Fibroblast of lung (primary cell): ENCODE results near the gene TNNT3. TPM values are rescaled to one million over a fixed set of nuclear protein-coding genes. Genes with fewer than 3 reads are reported as not detected.

Experiments used
- DNase-seq, 2 donors: peaks; one replicate each; pipeline versions ENCODE4 v3.0.0 to v3.0.0-alpha.2; 2010; ENCODE audit warnings: low read depth in 2 of 2
- H2AFZ ChIP-seq: 2 replicates; pipeline ENCODE4 v1.5.1; 2012; ENCODE audit warnings: low read length, control low read depth, inconsistent platforms
- H3K27ac ChIP-seq: 2 replicates; pipeline ENCODE4 v1.5.1; 2011; ENCODE audit warnings: low read length, control low read depth; ENCODE audit not compliant: insufficient read depth
- H3K27me3 ChIP-seq: 2 replicates; pipeline ENCODE4 v1.5.1; 2011; ENCODE audit warnings: mild to moderate bottlenecking, low read length; ENCODE audit not compliant: control insufficient read depth, insufficient read depth
- H3K36me3 ChIP-seq: 2 replicates; pipeline ENCODE4 v1.5.1; 2011; ENCODE audit warnings: low read length; ENCODE audit not compliant: control insufficient read depth, insufficient read depth
- H3K4me1 ChIP-seq: 2 replicates; pipeline ENCODE4 v1.5.1; 2011; ENCODE audit warnings: low read length; ENCODE audit not compliant: control insufficient read depth, insufficient read depth; ENCODE audit errors: extremely low read depth
- H3K4me2 ChIP-seq: 2 replicates; pipeline ENCODE4 v1.5.1; 2011; ENCODE audit warnings: low read length, control low read depth; ENCODE audit not compliant: insufficient read depth; ENCODE audit errors: extremely low read depth
- H3K4me3 ChIP-seq, 4 experiments: fragments of 200-600 bp in 1 of 4; sonication (generic) in 1 of 4; replicated peaks in 1 of 4; 2 replicates each; pipeline ENCODE4 v1.5.1; 2011 to 2016; ENCODE audit warnings: low read length in 4 of 4, low read depth in 3 of 4, mild to moderate bottlenecking in 3 of 4, control low read depth in 2 of 4, inconsistent platforms in 1 of 4, mixed read lengths in 1 of 4; ENCODE audit not compliant: insufficient read depth in 1 of 4; ENCODE audit errors: control extremely low read depth in 1 of 4
- H3K79me2 ChIP-seq: 2 replicates; pipeline ENCODE4 v1.5.1; 2012; ENCODE audit warnings: mild to moderate bottlenecking, low read length, inconsistent platforms; ENCODE audit not compliant: control insufficient read depth, insufficient read depth
- H3K9ac ChIP-seq: 2 replicates; pipeline ENCODE4 v1.5.1; 2011; ENCODE audit warnings: mild to moderate bottlenecking, low read length, control low read depth; ENCODE audit not compliant: insufficient read depth
- H3K9me3 ChIP-seq: 2 replicates; pipeline ENCODE4 v1.5.1; 2012; ENCODE audit warnings: low read depth, low read length; ENCODE audit not compliant: control insufficient read depth, insufficient read depth
- H4K20me1 ChIP-seq: 2 replicates; pipeline ENCODE4 v1.5.1; 2011; ENCODE audit warnings: low read length; ENCODE audit not compliant: control insufficient read depth, insufficient read depth; ENCODE audit errors: extremely low read depth
- CTCF ChIP-seq, 2 donors: IDR thresholded peaks in 1 of 2; conservative IDR thresholded peaks in 1 of 2; 1 replicate in 1 of 2; 2 replicates in 1 of 2; pipeline ENCODE4 v1.5.1; 2011 to 2012; ENCODE audit warnings: low read length in 2 of 2, control low read depth in 1 of 2, inconsistent platforms in 1 of 2, low read depth in 1 of 2, mild to moderate bottlenecking in 1 of 2
- EZH2 ChIP-seq: IDR thresholded peaks from 2 replicates; pipeline ENCODE4 v1.5.1; 2012; ENCODE audit warnings: low read length, control low read depth, mild to moderate bottlenecking; ENCODE audit errors: missing control alignments
- polyA plus RNA-seq, 2 donors: library from polyadenylated mRNA; depleted of rRNA in 1 of 2; stranded (reverse) in 1 of 2; unstranded in 1 of 2; fragments of >200 nt; gene quantifications; 2 replicates each; pipeline ENCODE4 v1.2.1, GENCODE V29; 2011 to 2012; ENCODE audit warnings: missing spikeins in 1 of 2
- total RNA-seq: library from RNA; depleted of rRNA; stranded (reverse); fragments of >200 nt; gene quantifications from 2 replicates; pipeline ENCODE4 v1.2.1, GENCODE V29; 2014

The TNNT3 gene
- total and polyA plus RNA-seq, 2 donors (not counting 1 experiment from before 2014, with no cell fraction given): not detected

- H3K4me2 ChIP-seq: no peak overlapping the region
- H3K27ac ChIP-seq: no peak overlapping the region
- DNase-seq: no peak
- H3K9me3 ChIP-seq: no peaks in the 10 kb centered on the region
- no peak overlapping the region for H3K9ac ChIP-seq
- H3K27me3 ChIP-seq: no peaks in the 10 kb centered on the region
- H3K4me3 ChIP-seq: no peak overlapping the region
- H3K79me2 ChIP-seq: no peaks in the 10 kb centered on the region
- H3K4me1 ChIP-seq: no peaks in the 10 kb centered on the region
- no peaks in the 10 kb centered on the region for H4K20me1 ChIP-seq
- TF ChIP-seq CTCF (conservative IDR thresholded peaks at IDR 0.05 in 1 of 2, IDR thresholded peaks at IDR 0.05 in 1 of 2; ENCODE audit: low read depth in 1 of 2, low read length in 2 of 2) (no peak), EZH2 (no peak)
- no peak overlapping the region for H2AFZ ChIP-seq
- H3K36me3 ChIP-seq: no peaks in the 10 kb centered on the region
Observed at GRCh38 chr11:1913271-1914060, 6.0 kb upstream of the TNNT3 start.

GRCh38 chr11:1915795-1916131 lies 3.7 kb upstream of the TNNT3 start:
- Histone ChIP-seq H3K9ac (no peak overlapping the region), H3K27ac (no peak overlapping the region), H3K79me2 (no peaks in the 10 kb centered on the region), H3K4me3 (no peak overlapping the region), H3K9me3 (no peaks in the 10 kb centered on the region), H3K36me3 (no peaks in the 10 kb centered on the region), H3K4me2 (no peak overlapping the region), H2AFZ (no peak overlapping the region), H4K20me1 (no peaks in the 10 kb centered on the region), H3K27me3 (no peaks in the 10 kb centered on the region), H3K4me1 (no peaks in the 10 kb centered on the region)
- TF ChIP-seq CTCF (conservative IDR thresholded peaks at IDR 0.05 in 1 of 2, IDR thresholded peaks at IDR 0.05 in 1 of 2; ENCODE audit: low read depth in 1 of 2, low read length in 2 of 2) (no peak), EZH2 (no peak)
- no peak for DNase-seq

- no peaks in the 10 kb centered on the region for H3K27me3 ChIP-seq
- no peaks in the 10 kb centered on the region for H3K36me3 ChIP-seq
- no peak overlapping the region for H3K4me3 ChIP-seq
- no peak overlapping the region for H3K4me2 ChIP-seq
- no peaks in the 10 kb centered on the region for H3K4me1 ChIP-seq
- no peaks in the 10 kb centered on the region for H3K9me3 ChIP-seq
- no peak for DNase-seq
- H4K20me1 ChIP-seq: no peaks in the 10 kb centered on the region
- TF ChIP-seq CTCF (conservative IDR thresholded peaks at IDR 0.05 in 1 of 2, IDR thresholded peaks at IDR 0.05 in 1 of 2; ENCODE audit: low read depth in 1 of 2, low read length in 2 of 2): no peak
- TF ChIP-seq EZH2: no peak
- H3K27ac ChIP-seq: no peak overlapping the region
- H3K9ac ChIP-seq: no peak overlapping the region
- H3K79me2 ChIP-seq: no peaks in the 10 kb centered on the region
- no peak overlapping the region for H2AFZ ChIP-seq
Observed at GRCh38 chr11:1916132-1916985, 3.1 kb upstream of the TNNT3 start.
